ENCODE results near the gene IPP.

The IPP gene

DNA sequence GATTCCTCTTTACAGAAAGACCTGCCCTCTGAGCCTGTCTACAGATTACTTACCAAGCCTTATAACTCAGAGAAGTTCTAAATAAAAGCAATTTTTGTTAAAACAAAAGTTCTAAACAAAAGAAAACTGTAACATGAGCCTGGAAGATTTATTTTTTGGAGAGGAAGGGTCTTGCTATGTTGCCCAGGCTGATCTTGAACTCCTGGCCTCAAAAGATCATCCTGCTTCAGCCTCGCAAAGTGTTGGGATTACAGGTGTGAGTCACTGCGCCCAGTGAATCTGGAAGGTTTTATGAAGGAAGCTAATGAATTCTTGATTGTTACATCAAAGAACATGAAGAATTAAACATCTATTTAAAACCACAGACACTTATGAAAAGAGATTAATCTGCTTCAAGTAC lies 91.2 kb downstream of the IPP start:
- intact Hi-C loops (cut with DNase I) = no loop called here

DNA sequence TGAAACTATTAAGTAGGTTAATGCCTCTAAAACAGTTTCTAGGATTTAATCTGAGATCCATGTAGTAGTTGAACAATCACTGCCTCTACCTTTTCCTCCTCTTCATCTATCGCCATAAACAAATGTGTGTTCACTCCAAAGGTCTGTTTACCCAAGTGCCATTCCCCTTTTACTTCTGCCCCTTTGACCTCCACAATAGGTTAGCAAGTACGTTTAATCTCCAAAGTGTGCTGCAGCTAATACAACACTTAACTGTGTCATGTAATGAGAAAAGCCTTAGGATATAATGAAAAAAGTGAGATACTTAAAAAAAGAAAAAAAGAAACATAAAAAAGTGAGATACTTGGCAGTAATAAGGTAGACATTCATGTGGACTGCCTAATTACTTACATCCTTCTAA lies 92.3 kb downstream of the IPP start:
- no peak for DNase-seq

More for the DNA sequence above, 91.2 kb downstream of the IPP start:
- no peak for DNase-seq

DNA sequence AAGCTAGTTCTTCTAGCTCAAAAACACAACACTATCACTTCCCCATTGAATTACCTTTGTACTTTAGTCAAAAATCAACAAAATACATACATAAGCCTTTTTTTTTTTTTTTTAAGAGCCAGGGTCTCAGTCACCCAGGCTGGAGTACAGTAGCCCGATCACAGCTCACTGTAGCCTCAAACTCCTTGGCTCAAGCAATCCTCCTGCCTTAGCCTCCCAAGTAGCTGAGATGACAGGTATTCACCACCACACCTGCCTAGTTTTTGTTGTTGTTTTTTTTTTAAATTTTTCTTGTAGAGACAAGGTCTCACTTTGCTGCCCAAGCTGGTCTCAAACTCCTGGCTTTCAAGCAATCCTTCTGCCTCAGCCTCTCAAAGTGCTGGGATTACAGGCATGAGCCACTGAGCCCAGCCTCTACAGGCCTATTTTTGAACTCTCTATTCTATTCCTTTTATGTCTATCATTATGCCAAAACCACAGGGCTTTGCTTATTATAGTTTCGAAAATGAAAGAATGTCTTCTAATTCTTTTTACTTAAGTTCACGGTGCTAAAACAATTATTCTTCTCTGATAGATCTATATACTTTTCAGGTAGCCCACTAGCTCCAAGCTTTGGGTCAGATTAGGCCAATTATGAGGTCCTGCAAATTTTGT lies 93.8 kb downstream of the IPP start:
- intact Hi-C loops (cut with DNase I) = no loop called here
- DNase-seq = no peak

More for the DNA sequence above, 92.3 kb downstream of the IPP start:
- intact Hi-C loops (cut with DNase I) = no loop called here

DNA sequence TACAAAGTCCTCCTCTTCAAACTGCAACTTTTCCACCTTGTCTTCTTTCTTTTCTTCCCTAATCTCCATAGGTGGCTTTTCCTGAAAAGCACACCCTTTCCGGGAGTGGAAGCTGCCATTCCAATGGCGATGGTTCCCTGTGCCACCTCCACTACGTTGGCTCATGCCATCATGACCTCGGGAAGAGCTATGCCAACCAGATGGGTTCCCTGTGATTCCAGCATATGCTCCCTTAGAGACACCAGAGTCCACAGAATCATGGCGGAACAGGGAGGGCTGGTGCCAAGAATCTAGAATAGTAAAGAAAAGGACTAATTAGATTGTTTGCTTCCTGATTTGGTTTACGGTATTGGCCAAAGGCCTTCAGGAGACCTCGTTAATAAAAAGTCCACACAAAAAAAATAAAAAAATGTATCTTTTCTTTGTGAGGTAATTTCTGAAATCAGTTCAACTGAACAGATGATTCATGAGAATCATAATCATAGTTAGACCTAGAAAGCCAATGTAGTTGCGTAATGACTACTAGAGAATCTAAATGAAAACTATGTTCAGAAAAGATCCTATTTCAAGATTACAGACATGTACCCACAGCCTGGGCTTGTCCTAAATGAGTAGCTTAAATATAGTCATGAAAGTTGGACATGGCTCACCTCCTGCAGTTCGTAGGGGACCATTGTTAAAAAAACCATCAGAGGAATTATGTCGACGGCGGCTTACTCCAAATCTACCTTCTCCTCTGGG lies 95.7 kb downstream of the IPP start:
- DNase-seq = no peak

More for the DNA sequence above, 95.7 kb downstream of the IPP start:
- intact Hi-C loops (cut with DNase I) = no loop called here
